Measurements from ENCODE around the gene PIK3R6. TPM values are rescaled to one million over a fixed set of nuclear protein-coding genes. Genes with fewer than 3 reads are reported as not detected.

Gene PIK3R6
- polyA plus RNA-seq, 1 of the 3 experiments (the other 2 are of a cell fraction) = 0.03 TPM

DNA sequence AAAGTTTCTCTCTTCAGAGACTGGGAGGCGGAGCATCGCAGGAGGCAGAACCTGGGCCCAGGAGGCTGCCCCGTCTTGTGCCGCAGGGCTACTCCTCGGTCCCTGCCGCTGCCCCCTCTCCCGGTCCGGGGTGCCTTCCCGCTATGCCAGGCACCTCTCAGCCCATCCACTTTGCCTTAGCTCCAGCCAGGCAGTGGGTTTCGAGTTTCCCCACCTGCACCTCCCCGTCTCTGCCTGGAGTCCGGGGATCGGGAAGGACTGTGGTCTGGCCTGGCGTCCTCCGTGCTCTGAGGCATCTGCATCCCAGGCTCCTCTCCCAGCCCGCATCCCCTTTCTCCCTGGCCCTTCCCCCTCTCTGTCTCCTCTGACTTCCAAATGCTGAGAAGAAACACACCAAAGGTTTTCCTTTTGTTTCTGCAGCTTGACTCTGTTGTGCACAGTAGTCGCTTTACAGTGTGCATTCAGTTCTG lies 26.8 kb upstream of the PIK3R6 start:
- Histone ChIP-seq H3K27me3 (ENCODE audit: insufficient read depth) (peaks cover 26% of the 10 kb centered on the region; the same call in 1 of the 2 replicates), H3K4me1 (ENCODE audit: control insufficient read depth in 1 of 2, insufficient read depth in 2 of 2, low read depth in 1 of 2, low read length in 1 of 2) (no peaks in the 10 kb centered on the region), H3K4me2 (peak overlapping the region; percentile 35; the same call in 1 of the 2 replicates), H4K20me1 (ENCODE audit: insufficient read depth) (no peaks in the 10 kb centered on the region), H3K9ac (no peak overlapping the region), H3K36me3 (replicated peaks in 1 of 2; ENCODE audit: control insufficient read depth in 1 of 2, insufficient read depth in 2 of 2, low read length in 1 of 2) (no peaks in the 10 kb centered on the region), H3K27ac (ENCODE audit: low read depth in 2 of 2, low read length in 1 of 2) (no peak overlapping the region), H3K4me3 (ENCODE audit: low read depth in 2 of 2, low read length in 1 of 2) (peak overlapping the region; percentile 17 to 21; a peak in 1 of 4 replicates), H3K9me2 (no peaks in the 10 kb centered on the region), H3K79me2 (ENCODE audit: insufficient read depth) (no peaks in the 10 kb centered on the region), H3K9me3 (no peaks in the 10 kb centered on the region), H3F3A (replicated peaks; ENCODE audit: insufficient read depth) (no peaks in the 10 kb centered on the region), H2AFZ (ENCODE audit: low read depth) (peak overlapping the region; percentile 67; the same call in 1 of the 2 replicates)
- TF ChIP-seq SMC3 (IDR thresholded peaks at IDR 0.05; ENCODE audit: low read depth, low read length) (no peak), RXRA (IDR thresholded peaks at IDR 0.05; ENCODE audit: borderline replicate concordance, low read depth) (no peak), YY1 (IDR thresholded peaks at IDR 0.05; ENCODE audit: low read depth) (no peak), SIN3A (IDR thresholded peaks at IDR 0.05; ENCODE audit: borderline replicate concordance, low read depth, low read length) (no peak), MXI1 (IDR thresholded peaks at IDR 0.05; ENCODE audit: low read depth, low read length) (no peak)
- TF ChIP-seq, protein P1, sequence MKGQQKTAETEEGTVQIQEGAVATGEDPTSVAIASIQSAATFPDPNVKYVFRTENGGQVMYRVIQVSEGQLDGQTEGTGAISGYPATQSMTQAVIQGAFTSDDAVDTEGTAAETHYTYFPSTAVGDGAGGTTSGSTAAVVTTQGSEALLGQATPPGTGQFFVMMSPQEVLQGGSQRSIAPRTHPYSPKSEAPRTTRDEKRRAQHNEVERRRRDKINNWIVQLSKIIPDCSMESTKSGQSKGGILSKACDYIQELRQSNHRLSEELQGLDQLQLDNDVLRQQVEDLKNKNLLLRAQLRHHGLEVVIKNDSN (IDR thresholded peaks at IDR 0.05; ENCODE audit: borderline replicate concordance, low read depth) = no peak
- TF ChIP-seq, protein P2, sequence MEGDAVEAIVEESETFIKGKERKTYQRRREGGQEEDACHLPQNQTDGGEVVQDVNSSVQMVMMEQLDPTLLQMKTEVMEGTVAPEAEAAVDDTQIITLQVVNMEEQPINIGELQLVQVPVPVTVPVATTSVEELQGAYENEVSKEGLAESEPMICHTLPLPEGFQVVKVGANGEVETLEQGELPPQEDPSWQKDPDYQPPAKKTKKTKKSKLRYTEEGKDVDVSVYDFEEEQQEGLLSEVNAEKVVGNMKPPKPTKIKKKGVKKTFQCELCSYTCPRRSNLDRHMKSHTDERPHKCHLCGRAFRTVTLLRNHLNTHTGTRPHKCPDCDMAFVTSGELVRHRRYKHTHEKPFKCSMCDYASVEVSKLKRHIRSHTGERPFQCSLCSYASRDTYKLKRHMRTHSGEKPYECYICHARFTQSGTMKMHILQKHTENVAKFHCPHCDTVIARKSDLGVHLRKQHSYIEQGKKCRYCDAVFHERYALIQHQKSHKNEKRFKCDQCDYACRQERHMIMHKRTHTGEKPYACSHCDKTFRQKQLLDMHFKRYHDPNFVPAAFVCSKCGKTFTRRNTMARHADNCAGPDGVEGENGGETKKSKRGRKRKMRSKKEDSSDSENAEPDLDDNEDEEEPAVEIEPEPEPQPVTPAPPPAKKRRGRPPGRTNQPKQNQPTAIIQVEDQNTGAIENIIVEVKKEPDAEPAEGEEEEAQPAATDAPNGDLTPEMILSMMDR (IDR thresholded peaks at IDR 0.05) = no peak
- ChIA-PET POLR2A (no interaction called here), CTCF (interaction anchor here (1.1 to 2.3 kb wide), 20 partner anchors 8 to 834 kb away, joined by 3 to 12 read pairs (median 5); no protein-coding TSS in a partner anchor)
- peak; percentile 37 for DNase-seq
- WGBS (ENCODE audit: low lambda C conversion rate) = 39% methylated on average over 9 of the region's 17 CpGs

DNA sequence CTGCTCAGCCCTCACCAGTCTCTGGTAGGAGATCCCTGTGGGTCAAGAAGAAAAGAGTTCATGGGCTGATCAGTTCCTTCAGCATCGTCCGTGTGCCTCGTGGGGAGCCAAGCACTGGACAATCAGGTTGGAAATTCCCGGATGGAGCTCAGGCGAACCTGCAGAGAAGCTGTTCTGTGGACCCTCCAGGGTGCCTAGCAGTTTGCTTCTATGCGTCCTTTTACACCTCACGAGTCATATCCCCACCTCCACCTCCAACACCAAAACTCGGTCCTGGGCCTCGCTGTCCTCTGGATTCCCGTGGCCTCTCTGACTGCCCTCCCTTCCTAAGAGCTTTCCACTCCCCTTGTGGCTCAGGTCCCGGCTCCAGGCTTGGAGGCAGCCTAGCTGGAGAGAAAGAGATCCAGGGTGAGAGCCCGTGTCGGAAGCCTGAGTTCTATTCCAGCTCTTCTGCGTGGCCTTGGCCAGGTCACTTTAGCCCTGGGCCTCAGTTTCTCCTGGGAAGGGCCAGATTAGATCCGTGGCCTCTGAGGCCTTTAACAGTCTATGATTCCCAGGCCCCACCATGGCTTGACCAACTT lies 26.2 kb upstream of the PIK3R6 start:
- Histone ChIP-seq H3K9me3 (no peaks in the 10 kb centered on the region), H3F3A (replicated peaks; ENCODE audit: insufficient read depth) (no peaks in the 10 kb centered on the region), H3K4me1 (ENCODE audit: control insufficient read depth in 1 of 2, insufficient read depth in 2 of 2, low read depth in 1 of 2, low read length in 1 of 2) (no peaks in the 10 kb centered on the region), H3K79me2 (ENCODE audit: insufficient read depth) (no peaks in the 10 kb centered on the region), H3K9me2 (no peaks in the 10 kb centered on the region), H3K9ac (no peak overlapping the region), H2AFZ (ENCODE audit: low read depth) (no peak overlapping the region; the same call in 1 of the 2 replicates), H3K4me2 (no peak overlapping the region), H3K4me3 (ENCODE audit: low read depth in 2 of 2, low read length in 1 of 2) (no peak overlapping the region), H3K36me3 (replicated peaks in 1 of 2; ENCODE audit: control insufficient read depth in 1 of 2, insufficient read depth in 2 of 2, low read length in 1 of 2) (no peaks in the 10 kb centered on the region), H4K20me1 (ENCODE audit: insufficient read depth) (no peaks in the 10 kb centered on the region), H3K27me3 (ENCODE audit: insufficient read depth) (peaks cover 21% of the 10 kb centered on the region; the same call in 1 of the 2 replicates), H3K27ac (ENCODE audit: low read depth in 2 of 2, low read length in 1 of 2) (no peak overlapping the region)
- no peak for TF ChIP-seq MEF2A (IDR thresholded peaks at IDR 0.05; ENCODE audit: borderline replicate concordance, low read depth)
- TF ChIP-seq RCOR1 (IDR thresholded peaks at IDR 0.05; ENCODE audit: low read length) = no peak
- no peak for TF ChIP-seq RAD21 (IDR thresholded peaks at IDR 0.05; ENCODE audit: low read length)
- no peak for TF ChIP-seq TAF1 (IDR thresholded peaks at IDR 0.05; ENCODE audit: borderline replicate concordance, low read depth, low read length)
- TF ChIP-seq MXI1 (IDR thresholded peaks at IDR 0.05; ENCODE audit: low read depth, low read length) = no peak
- no peak for TF ChIP-seq FOSL2 (IDR thresholded peaks at IDR 0.05; ENCODE audit: borderline replicate concordance, low read depth)
- TF ChIP-seq GABPA (IDR thresholded peaks at IDR 0.05; ENCODE audit: low read depth) = no peak
- POLR2A ChIA-PET = no interaction called here
- 49% methylated on average over 12 of the region's 15 CpGs for WGBS (ENCODE audit: low lambda C conversion rate)
- DNase-seq = no peak
- CTCF ChIA-PET = interaction anchor here (0.6 to 2.3 kb wide), 16 partner anchors 9 to 833 kb away, joined by 3 to 12 read pairs (median 5); no protein-coding TSS in a partner anchor
